ENCODE results near the gene POLR1C.

Gene POLR1C

GRCh38 chr6:43481591-43482236 lies 35.2 kb upstream of the POLR1C start:
- no peak for DNase-seq (ENCODE audit: low read depth)
- no peak overlapping the region for H3K4me3 ChIP-seq (ENCODE audit: low read depth, low read length)
- no peak for TF ChIP-seq CTCF (IDR thresholded peaks at IDR 0.05; ENCODE audit: control insufficient read depth, extremely low read depth, insufficient read depth)

- no peak for TF ChIP-seq CTCF (IDR thresholded peaks at IDR 0.05; ENCODE audit: control insufficient read depth, extremely low read depth, insufficient read depth)
- DNase-seq (ENCODE audit: low read depth) = no peak
- H3K4me3 ChIP-seq (ENCODE audit: low read depth, low read length) = no peak overlapping the region
Observed at GRCh38 chr6:43488667-43489276, 28.1 kb upstream of the POLR1C start.

GRCh38 chr6:43489277-43490072 lies 27.4 kb upstream of the POLR1C start:
- H3K4me3 ChIP-seq (ENCODE audit: low read depth, low read length) = no peak overlapping the region
- DNase-seq (ENCODE audit: low read depth) = no peak
- no peak for TF ChIP-seq CTCF (IDR thresholded peaks at IDR 0.05; ENCODE audit: control insufficient read depth, extremely low read depth, insufficient read depth)

- no peak overlapping the region for H3K4me3 ChIP-seq (ENCODE audit: low read depth, low read length)
- DNase-seq (ENCODE audit: low read depth) = no peak
- no peak for TF ChIP-seq CTCF (IDR thresholded peaks at IDR 0.05; ENCODE audit: control insufficient read depth, extremely low read depth, insufficient read depth)
Observed at GRCh38 chr6:43490523-43490939, 26.4 kb upstream of the POLR1C start.

GRCh38 chr6:43491750-43492661 lies 24.9 kb upstream of the POLR1C start:
- no peak for TF ChIP-seq CTCF (IDR thresholded peaks at IDR 0.05; ENCODE audit: control insufficient read depth, extremely low read depth, insufficient read depth)
- no peak overlapping the region for H3K4me3 ChIP-seq (ENCODE audit: low read depth, low read length)
- DNase-seq (ENCODE audit: low read depth) = no peak

GRCh38 chr6:43492673-43493072 lies 24.2 kb upstream of the POLR1C start:
- TF ChIP-seq CTCF (IDR thresholded peaks at IDR 0.05; ENCODE audit: control insufficient read depth, extremely low read depth, insufficient read depth) = no peak
- no peak for DNase-seq (ENCODE audit: low read depth)
- no peak overlapping the region for H3K4me3 ChIP-seq (ENCODE audit: low read depth, low read length)

Measured in LNCaP clone FGC (cell line).